Keratinocyte (primary cell): ENCODE results near the gene SLC10A4. TPM values are rescaled to one million over a fixed set of nuclear protein-coding genes. Genes with fewer than 3 reads are reported as not detected.

ENCODE experiments used
- DNase-seq: peaks from one replicate; pipeline ENCODE4 v3.0.0-alpha.2; 2011; ENCODE audit warnings: low read depth, missing footprints, low spot score
- FAIRE-seq: peaks from 2 replicates; lab custom pipeline; 2011; peaks lifted over from hg19 to GRCh38; lab: Jason Lieb, UNC
- H2AFZ ChIP-seq: 2 replicates; pipeline ENCODE4 v1.6.0; 2012; ENCODE audit warnings: low read length, control low read depth, inconsistent platforms; ENCODE audit not compliant: control insufficient read depth
- H3K27ac ChIP-seq: 2 replicates; pipeline ENCODE4 v1.5.1; 2011; ENCODE audit warnings: low read length; ENCODE audit not compliant: control insufficient read depth, insufficient read depth
- H3K27me3 ChIP-seq: 3 replicates; pipeline ENCODE4 v1.6.0; 2011; ENCODE audit warnings: low read length; ENCODE audit not compliant: control insufficient read depth, insufficient read depth; ENCODE audit errors: extremely low read depth
- H3K36me3 ChIP-seq, 2 experiments: 2 replicates in 1 of 2; 3 replicates in 1 of 2; pipeline ENCODE4 v1.5.1; 2011; ENCODE audit warnings: low read length in 2 of 2, mild to moderate bottlenecking in 1 of 2; ENCODE audit not compliant: control insufficient read depth in 2 of 2, insufficient read depth in 2 of 2; ENCODE audit errors: extremely low read depth in 1 of 2
- H3K4me1 ChIP-seq: 3 replicates; pipeline ENCODE4 v1.5.1; 2011; ENCODE audit warnings: low read length; ENCODE audit not compliant: control insufficient read depth, insufficient read depth; ENCODE audit errors: extremely low read depth
- H3K4me2 ChIP-seq: 3 replicates; pipeline ENCODE4 v1.6.0; 2011; ENCODE audit warnings: low read depth, low read length; ENCODE audit not compliant: control insufficient read depth, insufficient read depth; ENCODE audit errors: extremely low read depth
- H3K4me3 ChIP-seq, 3 experiments: fragments of 200-600 bp in 1 of 3; sonication (generic) in 1 of 3; 2 replicates in 2 of 3; 3 replicates in 1 of 3; pipeline ENCODE4 v1.5.1; 2011 to 2016; ENCODE audit warnings: low read length in 3 of 3, mild to moderate bottlenecking in 3 of 3, control low read depth in 2 of 3, inconsistent platforms in 1 of 3, low read depth in 1 of 3, mixed read lengths in 1 of 3, mixed run types in 1 of 3, moderate library complexity in 1 of 3; ENCODE audit not compliant: control insufficient read depth in 2 of 3, insufficient read depth in 2 of 3; ENCODE audit errors: extremely low read depth in 1 of 3
- H3K79me2 ChIP-seq: 2 replicates; pipeline ENCODE4 v1.6.0; 2012; ENCODE audit warnings: low read length; ENCODE audit not compliant: control insufficient read depth, insufficient read depth
- H3K9ac ChIP-seq: 3 replicates; pipeline ENCODE4 v1.6.0; 2011; ENCODE audit warnings: low read length; ENCODE audit not compliant: control insufficient read depth, insufficient read depth; ENCODE audit errors: extremely low read depth
- H3K9me1 ChIP-seq: 3 replicates; pipeline ENCODE4 v1.6.0; 2011; ENCODE audit warnings: low read length; ENCODE audit not compliant: control insufficient read depth, insufficient read depth; ENCODE audit errors: extremely low read depth
- H3K9me3 ChIP-seq: 2 replicates; pipeline ENCODE4 v1.5.1; 2012; ENCODE audit warnings: low read depth, low read length; ENCODE audit not compliant: control insufficient read depth
- H4K20me1 ChIP-seq: 3 replicates; pipeline ENCODE4 v1.6.0; 2011; ENCODE audit warnings: low read length; ENCODE audit not compliant: control insufficient read depth, insufficient read depth; ENCODE audit errors: extremely low read depth
- EZH2 ChIP-seq: IDR thresholded peaks from one replicate; pipeline ENCODE4 v1.6.1; 2012; ENCODE audit warnings: inconsistent platforms, mild to moderate bottlenecking, low read length, moderate library complexity
- dilution Hi-C: fragments of 300-500 bp; cut with MboI; formaldehyde crosslinking; loops from one replicate; pipeline ENCODE4 v1.7.0; 2020; ENCODE audit warnings: low sequenced_read_pairs; ENCODE audit not compliant: extremely low pct_ligation_motif_present
- polyA plus RNA-seq, 5 experiments: library from polyadenylated mRNA; depleted of rRNA in 3 of 5; stranded (reverse) in 3 of 5; stranded (forward) in 1 of 5; unstranded in 1 of 5; fragments of >200 nt; gene quantifications; 1 replicate in 1 of 5; 2 replicates in 3 of 5; 3 replicates in 1 of 5; pipeline versions ENCODE4 v1.2.1 to v1.2.3, GENCODE V29; 2011 to 2012; ENCODE audit warnings: missing spikeins in 2 of 5, low read depth in 1 of 5, low replicate concordance in 1 of 5
- TF ChIP-seq, protein P1 (sequence below), 3 experiments: IDR thresholded peaks in 1 of 3; conservative IDR thresholded peaks in 1 of 3; optimal IDR thresholded peaks in 1 of 3; 2 replicates in 2 of 3; 3 replicates in 1 of 3; pipeline versions ENCODE3 to v1.5.1; 2011; ENCODE audit warnings: low read length in 3 of 3, mild to moderate bottlenecking in 3 of 3, moderate library complexity in 2 of 3, control low read depth in 1 of 3, inconsistent platforms in 1 of 3; ENCODE audit not compliant: insufficient read depth in 2 of 3; ENCODE audit errors: extremely low read depth in 1 of 3

SLC10A4 gene
- polyA plus RNA-seq, 1 donor (not counting 4 experiments of a cell fraction or from before 2014, with no cell fraction given) = 0.07 TPM

DNA sequence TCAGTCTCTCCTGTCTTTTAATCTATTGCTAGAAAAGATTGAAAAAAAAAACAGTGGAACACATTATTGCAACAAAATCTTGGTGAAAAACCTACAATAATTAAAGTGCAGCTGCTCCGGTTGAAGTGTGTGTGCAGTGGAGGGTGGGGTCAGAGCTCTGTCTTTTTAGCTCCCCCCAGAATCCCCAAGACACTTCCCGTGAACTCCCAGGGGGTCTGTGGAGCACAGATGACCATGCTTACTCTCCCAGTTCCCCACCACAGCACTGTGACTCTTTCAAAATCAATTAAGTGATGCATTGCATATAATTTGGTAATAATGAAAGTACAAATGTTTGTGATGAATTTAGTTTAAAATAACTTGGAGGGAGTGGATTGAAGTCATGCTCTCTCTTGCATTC is 15.7 kb upstream of the SLC10A4 start:
- DNase-seq (no peak), FAIRE-seq (no peak)
- Histone ChIP-seq H3K4me1 (no peaks in the 10 kb centered on the region), H3K9me1 (no peaks in the 10 kb centered on the region), H4K20me1 (no peaks in the 10 kb centered on the region), H3K27ac (no peak overlapping the region), H2AFZ (no peak overlapping the region), H3K27me3 (no peaks in the 10 kb centered on the region), H3K9me3 (no peaks in the 10 kb centered on the region), H3K36me3 (no peaks in the 10 kb centered on the region), H3K4me2 (no peak overlapping the region), H3K4me3 (no peak overlapping the region), H3K79me2 (no peaks in the 10 kb centered on the region), H3K9ac (no peak overlapping the region)
- dilution Hi-C loops = no loop called here
- no peak for TF ChIP-seq EZH2
- TF ChIP-seq, protein P1, sequence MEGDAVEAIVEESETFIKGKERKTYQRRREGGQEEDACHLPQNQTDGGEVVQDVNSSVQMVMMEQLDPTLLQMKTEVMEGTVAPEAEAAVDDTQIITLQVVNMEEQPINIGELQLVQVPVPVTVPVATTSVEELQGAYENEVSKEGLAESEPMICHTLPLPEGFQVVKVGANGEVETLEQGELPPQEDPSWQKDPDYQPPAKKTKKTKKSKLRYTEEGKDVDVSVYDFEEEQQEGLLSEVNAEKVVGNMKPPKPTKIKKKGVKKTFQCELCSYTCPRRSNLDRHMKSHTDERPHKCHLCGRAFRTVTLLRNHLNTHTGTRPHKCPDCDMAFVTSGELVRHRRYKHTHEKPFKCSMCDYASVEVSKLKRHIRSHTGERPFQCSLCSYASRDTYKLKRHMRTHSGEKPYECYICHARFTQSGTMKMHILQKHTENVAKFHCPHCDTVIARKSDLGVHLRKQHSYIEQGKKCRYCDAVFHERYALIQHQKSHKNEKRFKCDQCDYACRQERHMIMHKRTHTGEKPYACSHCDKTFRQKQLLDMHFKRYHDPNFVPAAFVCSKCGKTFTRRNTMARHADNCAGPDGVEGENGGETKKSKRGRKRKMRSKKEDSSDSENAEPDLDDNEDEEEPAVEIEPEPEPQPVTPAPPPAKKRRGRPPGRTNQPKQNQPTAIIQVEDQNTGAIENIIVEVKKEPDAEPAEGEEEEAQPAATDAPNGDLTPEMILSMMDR (optimal IDR thresholded peaks at IDR 0.05 in 1 of 3, IDR thresholded peaks at IDR 0.05 in 1 of 3, conservative IDR thresholded peaks at IDR 0.05 in 1 of 3; ENCODE audit: extremely low read depth in 1 of 3, insufficient read depth in 2 of 3, low read length in 3 of 3) = no peak

DNA sequence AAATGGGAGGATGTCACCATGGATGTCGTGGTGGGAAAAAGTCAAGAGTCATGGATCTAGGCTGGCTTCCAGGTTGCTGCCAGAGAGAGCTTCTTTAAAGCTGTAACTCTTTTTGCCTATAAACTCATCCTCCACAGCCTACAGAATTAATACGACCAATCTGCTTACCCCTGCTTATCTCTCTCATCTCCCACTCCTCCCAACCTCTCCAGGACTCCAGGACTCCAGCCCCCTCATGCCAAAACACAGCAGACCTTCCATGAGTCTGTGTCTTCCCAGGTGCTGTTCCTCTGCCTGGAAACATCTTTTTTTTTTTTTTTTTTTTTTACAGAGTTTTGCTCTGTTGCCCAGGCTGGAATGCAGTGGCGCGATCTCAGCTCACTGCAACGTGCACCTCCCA is 15.3 kb upstream of the SLC10A4 start:
- FAIRE-seq (no peak), DNase-seq (no peak)
- Histone ChIP-seq H3K27me3 (no peaks in the 10 kb centered on the region), H3K4me2 (no peak overlapping the region), H2AFZ (no peak overlapping the region), H3K27ac (no peak overlapping the region), H3K4me3 (no peak overlapping the region), H4K20me1 (no peaks in the 10 kb centered on the region), H3K4me1 (no peaks in the 10 kb centered on the region), H3K9me3 (no peaks in the 10 kb centered on the region), H3K79me2 (no peaks in the 10 kb centered on the region), H3K9me1 (no peaks in the 10 kb centered on the region), H3K36me3 (no peaks in the 10 kb centered on the region), H3K9ac (no peak overlapping the region)
- dilution Hi-C loops = no loop called here
- no peak for TF ChIP-seq EZH2
- TF ChIP-seq, protein P1 (optimal IDR thresholded peaks at IDR 0.05 in 1 of 3, IDR thresholded peaks at IDR 0.05 in 1 of 3, conservative IDR thresholded peaks at IDR 0.05 in 1 of 3; ENCODE audit: extremely low read depth in 1 of 3, insufficient read depth in 2 of 3, low read length in 3 of 3) = no peak
